ENCODE measurements around the gene CACNG8. TPM values are rescaled to one million over a fixed set of nuclear protein-coding genes. Genes with fewer than 3 reads are reported as not detected.
"Not testable (repeated sequence)": the region's sequence is repeated elsewhere in the genome, so short reads cannot be mapped to it uniquely, and the experiment has no call there.

CACNG8 gene
- total RNA-seq, 1 donor from 2014 or later = 4.7 TPM

GRCh38 chr19:53994811-53995210 lies 32.1 kb downstream of the CACNG8 start:
- DNase-seq = no peak

- no peak for DNase-seq
Observed at GRCh38 chr19:53998223-53998622, 35.5 kb downstream of the CACNG8 start.

- DNase-seq = no peak
Observed at GRCh38 chr19:53999694-54000093, 37.0 kb downstream of the CACNG8 start.

GRCh38 chr19:54001496-54001895 lies 38.8 kb downstream of the CACNG8 start:
- DNase-seq = no peak

- no peak for DNase-seq
Observed at GRCh38 chr19:54002495-54003315, 40.0 kb downstream of the CACNG8 start.

- no peak for DNase-seq
Observed at GRCh38 chr19:54009440-54009839, 46.7 kb downstream of the CACNG8 start.

GRCh38 chr19:54010474-54010873 lies 47.7 kb downstream of the CACNG8 start:
- DNase-seq = no peak

GRCh38 chr19:54011507-54012211 lies 48.9 kb downstream of the CACNG8 start:
- no peak for DNase-seq

- no peak for DNase-seq
Observed at GRCh38 chr19:54013866-54014265, 51.1 kb downstream of the CACNG8 start.

- no peak for DNase-seq
Observed at GRCh38 chr19:54014920-54015560, 52.3 kb downstream of the CACNG8 start.

GRCh38 chr19:54017261-54017660 lies 54.5 kb downstream of the CACNG8 start:
- DNase-seq = no peak

GRCh38 chr19:54021363-54021762 lies 58.6 kb downstream of the CACNG8 start:
- DNase-seq = no peak

GRCh38 chr19:54021932-54022331 lies 59.2 kb downstream of the CACNG8 start:
- no peak for DNase-seq

- DNase-seq = no peak
Observed at GRCh38 chr19:54023191-54023590, 60.5 kb downstream of the CACNG8 start.

- DNase-seq = no peak
Observed at GRCh38 chr19:54024660-54025059, 61.9 kb downstream of the CACNG8 start.

- no peak for DNase-seq
Observed at GRCh38 chr19:54026656-54027055, 63.9 kb downstream of the CACNG8 start.

GRCh38 chr19:54029301-54029700 lies 66.6 kb downstream of the CACNG8 start:
- DNase-seq = no peak

- peak; percentile 34 for DNase-seq
Observed at GRCh38 chr19:54029930-54030490, 67.3 kb downstream of the CACNG8 start.

- no peak for DNase-seq
Observed at GRCh38 chr19:54030895-54031586, 68.3 kb downstream of the CACNG8 start.

GRCh38 chr19:54035215-54036178 lies 72.8 kb downstream of the CACNG8 start:
- peak; percentile 65 for DNase-seq

- DNase-seq = not testable (repeated sequence)
Observed at GRCh38 chr19:54036542-54036941, 73.8 kb downstream of the CACNG8 start.

Measured in occipital lobe (tissue), 2 donors.